ENCODE results near the gene C10orf120. TPM values are rescaled to one million over a fixed set of nuclear protein-coding genes. Genes with fewer than 3 reads are reported as not detected.
A peak's percentile ranks its signal among the peaks of the same experiment; 100 is the strongest.

The C10orf120 gene
- total and polyA plus RNA-seq, 2 experiments from 2014 or later = not detected

DNA sequence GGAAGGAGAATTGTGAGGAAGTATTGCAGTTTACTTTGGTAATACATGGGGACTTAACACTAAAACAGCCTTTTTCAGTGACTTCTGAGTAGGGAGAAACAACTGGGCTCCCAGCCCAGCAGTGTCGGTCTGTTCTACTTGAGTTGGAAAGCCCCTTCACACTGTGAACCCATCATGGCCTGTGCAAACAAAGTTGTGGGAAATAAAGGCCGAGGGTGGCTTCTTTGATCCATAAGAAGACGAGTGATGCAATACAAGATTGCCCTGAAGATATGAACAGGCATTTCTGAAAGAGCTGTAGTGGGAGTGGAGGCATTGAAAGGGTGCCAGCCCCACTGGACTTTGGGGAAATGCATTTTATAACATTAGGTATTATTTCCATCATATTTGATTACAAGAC, 28.3 kb downstream of the C10orf120 start:
- DNase-seq (ENCODE audit: low spot score) (no peak), ATAC-seq (no peak)
- H3K4me1 Mint-ChIP-seq = peaks cover 9% of the 10 kb centered on the region; the same call in 2 of the 3 replicates
- H3F3A ChIP-seq (replicated peaks; ENCODE audit: low read depth) = no peaks in the 10 kb centered on the region
- H3K4me1 ChIP-seq (ENCODE audit: insufficient read depth) = peaks cover 6% of the 10 kb centered on the region; the same call in 1 of the 2 replicates
- H3K27me3 ChIP-seq (ENCODE audit: insufficient read depth) = no peaks in the 10 kb centered on the region
- 0 out of 2 replicates have a peak, but pooled peaks cover 5% of the 10 kb centered on the region for H3K9me2 ChIP-seq (ENCODE audit: insufficient read depth)
- H4K20me1 ChIP-seq (replicated peaks; ENCODE audit: insufficient read depth) = no peaks in the 10 kb centered on the region
- H3K4me2 ChIP-seq = no peak overlapping the region
- TF ChIP-seq ZNF331 (CRISPR knock-in tag; IDR thresholded peaks at IDR 0.05; ENCODE audit: low read depth) (no peak), POLR2AphosphoS5 (IDR thresholded peaks at IDR 0.05; ENCODE audit: low read depth) (no peak), STAT1 (IDR thresholded peaks at IDR 0.05; ENCODE audit: unreplicated experiment) (no peak), NANOG (IDR thresholded peaks at IDR 0.05; ENCODE audit: borderline replicate concordance) (no peak), EZH2 (IDR thresholded peaks at IDR 0.05; ENCODE audit: low read depth, unreplicated experiment) (no peak)
- TF ChIP-seq, protein P1, sequence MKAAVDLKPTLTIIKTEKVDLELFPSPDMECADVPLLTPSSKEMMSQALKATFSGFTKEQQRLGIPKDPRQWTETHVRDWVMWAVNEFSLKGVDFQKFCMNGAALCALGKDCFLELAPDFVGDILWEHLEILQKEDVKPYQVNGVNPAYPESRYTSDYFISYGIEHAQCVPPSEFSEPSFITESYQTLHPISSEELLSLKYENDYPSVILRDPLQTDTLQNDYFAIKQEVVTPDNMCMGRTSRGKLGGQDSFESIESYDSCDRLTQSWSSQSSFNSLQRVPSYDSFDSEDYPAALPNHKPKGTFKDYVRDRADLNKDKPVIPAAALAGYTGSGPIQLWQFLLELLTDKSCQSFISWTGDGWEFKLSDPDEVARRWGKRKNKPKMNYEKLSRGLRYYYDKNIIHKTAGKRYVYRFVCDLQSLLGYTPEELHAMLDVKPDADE (IDR thresholded peaks at IDR 0.05) = no peak
- H3K27me3 Mint-ChIP-seq (ENCODE audit: insufficient read depth, low read depth, poor library complexity) = peaks cover 4% of the 10 kb centered on the region
- no peaks in the 10 kb centered on the region for H3K36me3 Mint-ChIP-seq (ENCODE audit: low read depth)
- no peaks in the 10 kb centered on the region for H3K36me3 ChIP-seq (ENCODE audit: insufficient read depth)
- H3K4me3 ChIP-seq = no peak overlapping the region
- no peak overlapping the region for H3K27ac Mint-ChIP-seq
- H3K4me3 Mint-ChIP-seq = no peak overlapping the region
- H3K79me2 ChIP-seq (replicated peaks; ENCODE audit: insufficient read depth) = no peaks in the 10 kb centered on the region
- H3K9me3 Mint-ChIP-seq = no peaks in the 10 kb centered on the region
- no peak overlapping the region for H3K27ac ChIP-seq (ENCODE audit: low read depth)
- no peak overlapping the region for H2AFZ ChIP-seq

- Histone ChIP-seq H3K79me2 (replicated peaks; ENCODE audit: insufficient read depth) (no peaks in the 10 kb centered on the region), H3K27ac (ENCODE audit: low read depth) (no peak overlapping the region), H3K4me1 (ENCODE audit: insufficient read depth) (peaks cover 6% of the 10 kb centered on the region; the same call in 1 of the 2 replicates), H3K27me3 (ENCODE audit: insufficient read depth) (no peaks in the 10 kb centered on the region), H3K4me3 (no peak overlapping the region), H4K20me1 (replicated peaks; ENCODE audit: insufficient read depth) (no peaks in the 10 kb centered on the region), H3F3A (replicated peaks; ENCODE audit: low read depth) (no peaks in the 10 kb centered on the region), H3K9me2 (ENCODE audit: insufficient read depth) (0 out of 2 replicates have a peak, but pooled peaks cover 10% of the 10 kb centered on the region), H3K4me2 (no peak overlapping the region), H3K36me3 (ENCODE audit: insufficient read depth) (no peaks in the 10 kb centered on the region), H2AFZ (no peak overlapping the region)
- ATAC-seq (peak; percentile 62; the same call in 2 of the 3 replicates), DNase-seq (ENCODE audit: low spot score) (peak; percentile 52)
- no peak overlapping the region for H3K27ac Mint-ChIP-seq
- no peaks in the 10 kb centered on the region for H3K36me3 Mint-ChIP-seq (ENCODE audit: low read depth)
- TF ChIP-seq CTCF (conservative IDR thresholded peaks at IDR 0.05; ENCODE audit: low read depth in 2 of 2) (peak; percentile 38 to 57), EZH2 (IDR thresholded peaks at IDR 0.05; ENCODE audit: low read depth, unreplicated experiment) (no peak)
- peaks cover 9% of the 10 kb centered on the region; the same call in 2 of the 3 replicates for H3K4me1 Mint-ChIP-seq
- H3K27me3 Mint-ChIP-seq (ENCODE audit: insufficient read depth, low read depth, poor library complexity) = peaks cover 4% of the 10 kb centered on the region
- no peak overlapping the region for H3K4me3 Mint-ChIP-seq
- no peaks in the 10 kb centered on the region for H3K9me3 Mint-ChIP-seq
Measured at GRCh38 chr10:122669842-122670241, 29.8 kb downstream of the C10orf120 start.

DNA sequence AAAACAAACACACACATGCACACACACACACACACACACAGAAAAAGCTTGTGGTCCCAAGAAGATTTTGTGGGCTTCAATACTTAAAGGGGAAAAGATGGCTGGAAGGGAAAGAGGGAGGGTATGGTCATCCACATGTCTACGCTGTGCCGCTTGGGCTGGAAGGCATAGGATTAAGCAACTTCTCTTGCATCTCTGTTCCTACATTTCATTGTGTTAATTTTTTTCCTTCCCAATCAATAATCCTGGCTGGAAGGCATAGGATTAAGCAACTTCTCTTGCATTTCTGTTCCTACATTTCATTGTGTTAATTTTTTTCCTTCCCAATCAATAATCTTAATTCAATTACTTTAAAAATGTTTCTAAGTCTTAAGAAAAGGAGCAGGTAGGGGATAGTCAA, 30.6 kb downstream of the C10orf120 start:
- H3K27me3 Mint-ChIP-seq (ENCODE audit: insufficient read depth, low read depth, poor library complexity) = peaks cover 4% of the 10 kb centered on the region
- TF ChIP-seq NANOG (IDR thresholded peaks at IDR 0.05; ENCODE audit: borderline replicate concordance) = no peak
- no peak for TF ChIP-seq STAT1 (IDR thresholded peaks at IDR 0.05; ENCODE audit: unreplicated experiment)
- TF ChIP-seq ZNF114 (CRISPR knock-in tag; IDR thresholded peaks at IDR 0.05) = no peak
- TF ChIP-seq, protein P1 (IDR thresholded peaks at IDR 0.05) = no peak
- TF ChIP-seq CTCF (conservative IDR thresholded peaks at IDR 0.05; ENCODE audit: low read depth in 2 of 2) = no peak
- no peak for TF ChIP-seq ZNF331 (CRISPR knock-in tag; IDR thresholded peaks at IDR 0.05; ENCODE audit: low read depth)

More for the DNA sequence above, 30.6 kb downstream of the C10orf120 start:
- Mint-ChIP-seq H3K9me3 (no peaks in the 10 kb centered on the region), H3K4me1 (peaks cover 9% of the 10 kb centered on the region; the same call in 2 of the 3 replicates), H3K4me3 (no peak overlapping the region), H3K27ac (no peak overlapping the region), H3K36me3 (ENCODE audit: low read depth) (no peaks in the 10 kb centered on the region)
- H3K27ac ChIP-seq (ENCODE audit: low read depth) = no peak overlapping the region
- no peak overlapping the region for H3K4me3 ChIP-seq
- no peaks in the 10 kb centered on the region for H3F3A ChIP-seq (replicated peaks; ENCODE audit: low read depth)
- ATAC-seq = no peak
- H4K20me1 ChIP-seq (replicated peaks; ENCODE audit: insufficient read depth) = no peaks in the 10 kb centered on the region
- no peaks in the 10 kb centered on the region for H3K36me3 ChIP-seq (ENCODE audit: insufficient read depth)
- H3K27me3 ChIP-seq (ENCODE audit: insufficient read depth) = no peaks in the 10 kb centered on the region
- peaks cover 6% of the 10 kb centered on the region; the same call in 1 of the 2 replicates for H3K4me1 ChIP-seq (ENCODE audit: insufficient read depth)
- H2AFZ ChIP-seq = no peak overlapping the region
- 0 out of 2 replicates have a peak, but pooled peaks cover 10% of the 10 kb centered on the region for H3K9me2 ChIP-seq (ENCODE audit: insufficient read depth)
- H3K79me2 ChIP-seq (replicated peaks; ENCODE audit: insufficient read depth) = no peaks in the 10 kb centered on the region
- no peak for DNase-seq (ENCODE audit: low spot score)
- H3K4me2 ChIP-seq = no peak overlapping the region

Data from GM23338 (cell line).